ENCODE data around the gene ZFYVE9.
"Not testable (repeated sequence)": the region's sequence is repeated elsewhere in the genome, so short reads cannot be mapped to it uniquely, and the experiment has no call there.

The ZFYVE9 gene

GRCh38 chr1:52141513-52142219 is at the start of gene ZFYVE9:
TSS of gene ZFYVE9 (plus strand) at chr1:52142089. CDS start at chr1:52233207, 91,118 bp downstream.
- DNase-seq (ENCODE audit: low read depth), result no peak
- peak within 1 kb of the TSS; percentile 84 for H3K4me3 ChIP-seq (ENCODE audit: low read depth, low read length)

- DNase-seq (ENCODE audit: low read depth); H3K4me3 ChIP-seq (ENCODE audit: low read depth, low read length): not testable (repeated sequence)
These were observed 47.6 kb upstream of the ZFYVE9 start for GRCh38 chr1:52094300-52094699.

DNA sequence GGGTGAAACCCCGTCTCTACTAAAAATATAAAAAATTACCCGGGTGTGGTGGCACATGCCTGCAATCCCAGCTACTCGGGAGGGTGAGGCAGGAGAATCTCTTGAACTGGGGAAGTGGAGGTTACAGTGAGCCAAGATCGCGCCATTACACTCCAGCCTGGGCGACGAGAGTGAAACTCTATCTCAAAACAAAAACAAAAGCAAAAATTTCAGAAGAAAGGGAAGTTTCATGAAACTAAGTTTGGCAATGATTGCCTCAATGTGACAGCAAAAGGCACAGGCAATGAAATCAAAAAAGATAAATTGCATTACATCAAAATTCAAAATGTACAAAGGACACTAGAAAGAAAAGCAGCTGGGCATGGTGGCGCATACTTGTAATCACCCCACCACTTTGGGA is 45.7 kb upstream of the ZFYVE9 start:
- no peak overlapping the region for H3K4me3 ChIP-seq (ENCODE audit: low read depth, low read length)
- DNase-seq (ENCODE audit: low read depth), result no peak

DNA sequence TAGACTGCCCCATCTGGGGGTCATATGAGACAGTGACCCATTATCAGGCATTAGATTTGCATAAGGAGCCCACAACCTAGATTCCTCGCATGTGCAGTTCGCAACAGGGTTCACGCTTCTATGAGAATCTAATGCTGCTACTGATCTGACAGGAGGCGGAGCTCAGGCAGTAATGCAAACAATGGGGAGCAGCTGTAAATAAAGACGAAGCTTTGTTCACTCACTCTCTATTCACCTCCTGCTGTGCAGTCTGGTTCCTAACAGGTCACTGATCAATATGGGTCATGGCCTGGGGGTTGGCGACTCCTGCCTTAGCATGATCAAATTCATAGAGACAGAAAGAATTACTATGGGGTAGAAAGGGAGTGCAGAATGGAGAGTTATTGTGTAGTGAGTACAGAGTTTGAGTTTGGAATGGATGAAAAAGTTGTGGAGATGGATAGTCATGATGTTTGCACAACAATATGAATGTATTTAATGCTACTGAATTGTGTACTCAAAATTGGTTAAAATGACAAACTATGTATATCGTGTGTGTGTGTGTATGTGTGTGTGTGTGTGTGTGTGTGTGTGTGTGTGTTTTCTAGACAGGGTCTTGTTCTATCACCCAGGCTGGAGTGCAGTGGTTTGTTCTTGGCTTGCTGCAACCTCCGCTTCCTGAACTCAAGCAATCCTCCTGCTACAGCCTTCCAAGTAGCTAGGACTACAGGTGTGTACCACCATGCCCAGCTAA is 43.6 kb upstream of the ZFYVE9 start:
- DNase-seq (ENCODE audit: low read depth), result no peak
- H3K4me3 ChIP-seq (ENCODE audit: low read depth, low read length), result no peak overlapping the region

GRCh38 chr1:52102336-52103013 is 39.4 kb upstream of the ZFYVE9 start:
- no peak overlapping the region for H3K4me3 ChIP-seq (ENCODE audit: low read depth, low read length)
- no peak for DNase-seq (ENCODE audit: low read depth)

DNA sequence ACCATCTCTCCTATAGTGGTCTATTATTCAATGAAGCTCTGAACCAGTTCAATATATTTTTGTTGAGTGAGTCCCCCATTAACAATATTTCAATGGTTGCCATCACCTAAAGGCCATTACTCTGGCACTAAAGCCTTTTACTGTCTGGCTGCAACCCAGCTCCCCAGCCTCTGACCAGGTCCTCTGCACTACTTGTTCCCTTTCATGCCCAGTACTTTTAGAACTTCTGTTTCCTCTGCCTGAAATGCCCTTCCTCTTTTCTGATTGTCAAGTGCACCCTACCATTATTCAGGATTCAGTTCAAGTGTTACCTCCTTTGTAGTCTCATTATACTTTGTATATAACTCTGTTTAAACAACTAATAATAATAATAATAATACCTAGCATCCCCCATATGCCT is 30.4 kb upstream of the ZFYVE9 start:
- H3K4me3 ChIP-seq (ENCODE audit: low read depth, low read length), result no peak overlapping the region
- DNase-seq (ENCODE audit: low read depth), result no peak

- DNase-seq (ENCODE audit: low read depth), result no peak
These were observed 29.4 kb upstream of the ZFYVE9 start for GRCh38 chr1:52112489-52112888.

GRCh38 chr1:52119301-52120079 is 22.4 kb upstream of the ZFYVE9 start:
- no peak for DNase-seq (ENCODE audit: low read depth)
- H3K4me3 ChIP-seq (ENCODE audit: low read depth, low read length), result no peak overlapping the region

More at GRCh38 chr1:52112489-52112888, 29.4 kb upstream of the ZFYVE9 start:
- H3K4me3 ChIP-seq (ENCODE audit: low read depth, low read length), result no peak overlapping the region

- DNase-seq (ENCODE audit: low read depth), result no peak
- no peak overlapping the region for H3K4me3 ChIP-seq (ENCODE audit: low read depth, low read length)
These were observed 19.5 kb upstream of the ZFYVE9 start for GRCh38 chr1:52122384-52122783.

GRCh38 chr1:52123622-52124021 is 18.3 kb upstream of the ZFYVE9 start:
- no peak for DNase-seq (ENCODE audit: low read depth)
- H3K4me3 ChIP-seq (ENCODE audit: low read depth, low read length), result no peak overlapping the region

DNA sequence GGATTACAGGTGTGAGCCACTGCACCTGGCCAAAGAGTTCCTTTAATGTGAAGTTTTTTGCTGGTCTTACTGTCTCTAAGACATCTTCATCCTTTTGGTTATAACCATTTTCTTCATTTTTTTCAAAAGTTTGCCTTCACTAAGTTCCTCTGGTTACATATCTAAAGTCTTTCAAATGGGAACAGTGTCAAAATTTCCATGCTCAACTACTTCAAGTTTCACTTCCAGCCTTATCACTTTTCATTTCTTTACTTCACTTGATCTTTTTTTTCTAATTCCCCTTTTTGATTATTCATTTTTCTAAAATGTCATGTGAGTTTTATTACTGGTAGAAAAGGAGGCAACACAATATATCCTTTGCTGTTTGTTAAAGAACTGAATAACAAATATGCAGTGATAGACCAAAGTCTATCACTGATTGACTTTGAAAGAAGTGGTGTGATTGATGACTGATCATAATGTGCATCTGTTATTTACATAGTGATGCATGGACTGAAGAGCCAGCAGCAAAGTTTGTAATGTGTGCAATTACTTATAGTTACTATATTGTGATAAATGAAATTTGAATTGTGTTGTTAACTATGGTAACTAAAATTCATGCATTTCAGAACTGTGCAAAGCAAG is 16.0 kb upstream of the ZFYVE9 start:
- DNase-seq (ENCODE audit: low read depth), result no peak

DNA sequence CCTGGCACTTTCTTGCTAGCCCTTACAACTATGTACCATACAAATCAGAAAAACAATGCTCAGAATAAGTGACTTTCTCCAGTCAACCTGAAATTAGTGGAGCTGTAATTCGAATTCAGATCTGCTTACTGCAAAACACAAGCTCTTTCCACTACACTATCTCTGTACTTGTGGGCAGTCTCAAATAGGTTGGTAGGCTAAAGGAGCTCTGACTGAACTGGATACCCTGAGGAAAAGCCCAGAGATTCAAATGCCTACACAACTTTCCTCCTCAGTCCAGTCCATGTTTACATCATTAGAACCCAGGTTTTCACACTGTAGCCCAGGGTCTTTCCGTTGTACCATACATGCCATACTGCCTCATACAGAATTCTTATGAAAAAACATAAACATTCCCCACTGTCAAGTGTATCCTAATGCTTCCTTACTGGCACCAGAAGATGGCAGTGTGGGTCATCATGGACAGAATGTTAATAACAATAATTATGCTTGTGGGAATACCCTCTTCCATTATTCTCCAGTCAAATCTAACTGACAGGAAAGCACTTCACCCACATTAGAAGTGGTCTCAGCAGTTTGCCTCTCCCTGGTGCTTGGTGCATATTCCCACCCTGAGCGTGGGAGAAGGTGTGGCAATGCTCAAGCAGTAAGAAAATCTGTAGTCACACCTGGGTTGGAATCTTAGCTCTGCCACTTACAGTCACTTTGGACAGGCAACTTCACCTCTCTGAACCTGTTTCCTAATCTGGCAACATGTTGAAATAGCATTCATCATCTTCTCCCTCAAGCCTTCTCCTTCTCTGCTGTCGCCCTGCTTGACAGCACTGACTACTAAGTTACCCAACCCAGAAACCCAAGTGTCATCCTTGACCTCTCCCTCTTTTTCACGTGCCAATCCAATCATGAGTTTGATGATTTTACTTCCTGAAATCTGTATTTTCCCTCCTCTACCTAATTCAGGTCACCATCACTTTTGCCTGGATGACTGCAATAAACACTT is 14.4 kb upstream of the ZFYVE9 start:
- DNase-seq (ENCODE audit: low read depth), result peak; percentile 29
- no peak overlapping the region for H3K4me3 ChIP-seq (ENCODE audit: low read depth, low read length)

More for the DNA sequence above, 16.0 kb upstream of the ZFYVE9 start:
- H3K4me3 ChIP-seq (ENCODE audit: low read depth, low read length), result no peak overlapping the region

GRCh38 chr1:52139817-52140540 is 1.9 kb upstream of the ZFYVE9 start:
- H3K4me3 ChIP-seq (ENCODE audit: low read depth, low read length), result no peak overlapping the region
- DNase-seq (ENCODE audit: low read depth), result peak; percentile 85

DNA sequence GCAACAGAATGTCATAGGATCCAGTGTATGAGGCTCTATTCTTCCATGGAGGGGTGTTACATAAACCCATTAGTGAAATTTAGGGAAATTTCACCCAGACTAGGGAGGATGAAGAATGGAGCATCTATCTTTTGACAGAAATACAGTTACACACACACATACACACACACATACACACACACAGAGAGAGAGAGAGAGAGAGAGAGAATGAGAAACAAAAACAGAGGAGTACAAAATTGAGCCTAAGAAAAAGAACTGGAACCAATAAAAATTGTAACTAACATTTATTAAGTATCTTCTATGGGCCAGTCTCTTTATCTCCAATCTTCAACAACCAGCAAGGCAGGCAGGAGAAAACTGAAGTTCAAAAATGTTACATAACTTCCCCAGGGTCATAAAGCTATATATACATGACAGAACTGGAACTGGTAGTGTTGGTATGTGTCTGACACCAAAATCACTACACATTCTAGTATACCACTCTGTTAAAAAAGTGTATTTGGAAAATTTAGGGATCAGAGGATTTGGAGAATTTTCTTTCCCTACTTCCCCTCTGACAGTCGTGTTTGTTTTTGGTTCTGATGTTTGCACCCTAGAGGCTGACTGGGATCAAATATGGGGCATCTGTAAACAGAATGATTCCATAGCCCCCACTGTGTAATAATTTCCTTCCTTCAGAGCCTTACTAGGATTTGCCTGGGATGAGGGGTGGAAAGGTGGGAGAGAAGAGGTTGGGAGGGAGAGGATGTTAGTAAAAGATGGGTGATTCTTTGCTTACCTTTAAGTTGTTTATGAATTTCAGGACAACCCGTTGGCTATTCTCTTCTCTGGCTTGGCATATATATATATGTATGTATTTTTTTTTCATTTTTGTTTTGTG is 1.0 kb upstream of the ZFYVE9 start:
- DNase-seq (ENCODE audit: low read depth), result no peak
- no peak overlapping the region for H3K4me3 ChIP-seq (ENCODE audit: low read depth, low read length)

DNA sequence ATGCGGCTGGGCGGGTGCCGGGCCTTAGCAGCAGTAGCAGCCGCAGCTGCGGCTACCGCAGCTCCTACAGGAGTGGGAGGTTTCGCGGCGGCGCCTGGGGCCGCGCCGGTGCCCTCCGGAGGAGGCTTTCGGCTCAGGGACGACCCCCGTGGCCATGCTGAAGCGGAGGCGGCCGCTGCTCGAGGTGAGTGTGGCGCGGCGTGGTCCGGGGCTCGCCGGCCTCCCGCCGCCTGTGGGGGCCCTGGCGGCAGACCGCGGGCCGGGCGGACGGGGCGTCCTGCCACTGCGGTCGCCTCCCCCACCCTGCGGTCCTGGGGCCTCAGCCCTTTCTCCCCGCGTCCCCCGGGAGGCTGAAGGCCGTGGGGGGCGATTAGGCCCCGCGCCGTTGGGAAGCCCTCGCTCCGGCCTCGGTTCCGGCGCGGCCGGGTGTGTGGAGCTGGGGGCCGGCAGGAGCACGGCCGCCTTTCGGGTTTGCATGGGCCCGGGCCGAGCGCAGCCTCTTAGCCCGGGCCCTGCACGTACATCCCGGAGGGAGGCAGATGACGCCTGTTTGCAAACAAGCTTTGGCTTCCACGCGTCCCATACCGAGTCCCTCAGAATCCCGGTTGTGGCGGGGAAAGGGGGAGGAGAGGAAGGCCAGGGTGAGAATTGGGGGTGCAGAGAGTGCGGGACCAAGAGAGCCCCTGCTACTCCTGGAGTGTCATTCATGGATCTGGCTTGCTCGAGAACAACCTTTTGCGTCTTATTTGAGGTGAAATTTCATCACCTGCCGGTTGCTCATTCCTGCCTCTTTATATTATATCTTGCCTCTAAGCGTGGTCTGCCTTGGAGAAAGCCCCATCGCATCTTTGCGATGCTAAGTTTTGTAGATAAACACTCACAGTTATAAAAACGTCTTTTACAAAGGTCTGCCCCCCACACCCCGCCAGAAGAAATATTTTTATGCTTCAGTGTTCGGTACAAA is 613 bp downstream of the ZFYVE9 start:
- H3K4me3 ChIP-seq (ENCODE audit: low read depth, low read length), result peak overlapping the region; percentile 84
- no peak for DNase-seq (ENCODE audit: low read depth)
